Subcutaneous adipose tissue (tissue), 4 donors: ENCODE data around the gene PEPD. TPM values are rescaled to one million over a fixed set of nuclear protein-coding genes. Genes with fewer than 3 reads are reported as not detected.

Experiments used
- CTCF ChIP-seq: fragments of 450-650 bp; IDR thresholded peaks from one replicate; pipeline ENCODE4 v1.5.1; 2016; ENCODE audit warnings: low read depth, mild to moderate bottlenecking, control low read depth, antibody characterized with exemption, moderate library complexity
- total RNA-seq, 4 donors: library from RNA; depleted of rRNA; stranded (reverse); fragments of >200 nt; gene quantifications; one replicate each; pipeline ENCODE4 v1.1.0, GENCODE V29; 2016

Gene PEPD
- total RNA-seq, 4 donors from 2014 or later: 71.3 to 110 (median 92.6) TPM

GRCh38 chr19:33377586-33378475 lies 143.8 kb downstream of the PEPD start:
- no peak for TF ChIP-seq CTCF

- TF ChIP-seq CTCF: no peak
These were observed 144.5 kb downstream of the PEPD start for GRCh38 chr19:33376941-33377557.

- TF ChIP-seq CTCF: no peak
These were observed 145.2 kb downstream of the PEPD start for GRCh38 chr19:33376423-33376822.

DNA sequence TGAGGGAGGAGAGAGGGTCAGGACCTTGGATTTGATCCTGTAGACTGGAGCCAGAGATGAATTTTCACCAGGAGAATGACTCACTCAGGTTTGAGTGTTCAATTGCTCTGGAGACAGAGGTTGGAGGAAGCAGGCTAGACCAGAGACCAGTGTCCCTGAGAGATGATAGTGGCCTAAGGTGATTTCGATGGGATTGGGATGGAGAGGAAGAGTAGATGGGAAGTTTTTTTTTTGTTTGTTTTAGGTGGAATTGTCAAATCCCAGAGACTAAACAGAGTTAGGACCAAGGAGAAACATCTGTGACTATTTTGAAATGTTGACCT lies 145.8 kb downstream of the PEPD start:
- no peak for TF ChIP-seq CTCF

DNA sequence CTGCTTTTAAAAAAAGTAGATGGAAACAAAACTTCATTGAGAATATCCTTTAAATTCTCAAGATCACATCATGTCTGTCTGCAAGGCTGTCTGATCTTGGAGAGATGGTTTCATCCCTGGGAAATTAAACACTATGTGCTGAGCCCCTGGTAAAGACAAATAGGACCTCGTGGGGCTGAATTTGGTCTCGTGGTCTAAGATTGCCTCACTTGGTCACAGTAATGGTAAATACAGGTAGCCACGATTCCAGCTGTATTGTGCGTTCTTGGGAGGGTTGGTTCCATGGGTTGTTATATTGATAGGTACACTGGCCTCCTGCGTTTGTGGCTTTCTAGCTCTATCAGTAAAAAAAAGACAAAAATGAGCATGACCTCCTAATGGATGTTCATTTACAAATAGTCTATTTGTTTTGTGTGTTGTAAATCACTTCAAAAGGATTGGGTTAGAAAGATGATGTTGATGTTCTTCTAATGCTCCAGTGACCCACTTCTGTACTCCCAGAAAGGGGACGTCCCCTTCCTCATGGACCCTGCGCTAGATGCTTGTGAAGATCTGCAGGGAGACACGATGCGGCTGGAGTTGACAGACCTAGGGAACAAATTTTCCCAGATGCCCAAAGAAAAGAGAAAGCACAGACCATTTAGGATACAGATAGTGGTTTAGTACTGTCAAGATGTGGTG lies 146.3 kb downstream of the PEPD start:
- no peak for TF ChIP-seq CTCF

GRCh38 chr19:33374236-33374714 lies 147.3 kb downstream of the PEPD start:
- no peak for TF ChIP-seq CTCF
